Natural killer cell treated with Interleukin-12 subunit alpha and Interleukin-12 subunit beta and Interleukin-15 and Interleukin-18, amount 100 ng/mL, for 72 hours (primary cell): ENCODE data around the gene CRLF2. TPM values are rescaled to one million over a fixed set of nuclear protein-coding genes. Genes with fewer than 3 reads are reported as not detected.
"Not testable (repeated sequence)": the region's sequence is repeated elsewhere in the genome, so short reads cannot be mapped to it uniquely, and the experiment has no call there.

ENCODE experiments used
- ATAC-seq, 2 donors: fragments of 150-1000 bp; cut with Tn5 transposase in 1 of 2; sonication (Bioruptor Pico), chemical (Tn5 transposase) in 1 of 2; 2 replicates each; pipeline ENCODE4 v1.10.0; 2021
- DNase-seq: peaks from one replicate; pipeline ENCODE4 v3.0.0; 2022; ENCODE audit warnings: low spot score
- H3K27ac Mint-ChIP-seq, 2 donors: 1 replicate in 1 of 2; 2 replicates in 1 of 2; pipeline ENCODE4 v1.8.0; 2022; ENCODE audit warnings: mixed read lengths in 2 of 2, mild to moderate bottlenecking in 1 of 2, moderate library complexity in 1 of 2
- H3K27me3 Mint-ChIP-seq, 2 donors: 1 replicate in 1 of 2; 2 replicates in 1 of 2; pipeline ENCODE4 v1.8.0; 2022; ENCODE audit warnings: mixed read lengths in 2 of 2
- H3K36me3 Mint-ChIP-seq: one replicate; pipeline ENCODE4 v1.8.0; 2022; ENCODE audit warnings: mixed read lengths
- H3K4me1 Mint-ChIP-seq, 2 donors: 1 replicate in 1 of 2; 2 replicates in 1 of 2; pipeline ENCODE4 v1.8.0; 2022; ENCODE audit warnings: low read depth in 2 of 2, mixed read lengths in 2 of 2, mild to moderate bottlenecking in 1 of 2
- H3K4me3 Mint-ChIP-seq: one replicate; pipeline ENCODE4 v1.8.0; 2022; ENCODE audit warnings: mixed read lengths
- H3K9me3 Mint-ChIP-seq: 2 replicates; pipeline ENCODE4 v1.8.0; 2022; ENCODE audit warnings: mixed read lengths
- total RNA-seq, 2 donors: library from RNA; stranded (reverse); gene quantifications; one replicate each; pipeline ENCODE4 v1.2.3, GENCODE V29; 2022

CRLF2 gene, protein sequence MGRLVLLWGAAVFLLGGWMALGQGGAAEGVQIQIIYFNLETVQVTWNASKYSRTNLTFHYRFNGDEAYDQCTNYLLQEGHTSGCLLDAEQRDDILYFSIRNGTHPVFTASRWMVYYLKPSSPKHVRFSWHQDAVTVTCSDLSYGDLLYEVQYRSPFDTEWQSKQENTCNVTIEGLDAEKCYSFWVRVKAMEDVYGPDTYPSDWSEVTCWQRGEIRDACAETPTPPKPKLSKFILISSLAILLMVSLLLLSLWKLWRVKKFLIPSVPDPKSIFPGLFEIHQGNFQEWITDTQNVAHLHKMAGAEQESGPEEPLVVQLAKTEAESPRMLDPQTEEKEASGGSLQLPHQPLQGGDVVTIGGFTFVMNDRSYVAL
- total RNA-seq, result 1 to 10 TPM in 1 of 2 donors, not detected in 1; 2.3 TPM

DNA sequence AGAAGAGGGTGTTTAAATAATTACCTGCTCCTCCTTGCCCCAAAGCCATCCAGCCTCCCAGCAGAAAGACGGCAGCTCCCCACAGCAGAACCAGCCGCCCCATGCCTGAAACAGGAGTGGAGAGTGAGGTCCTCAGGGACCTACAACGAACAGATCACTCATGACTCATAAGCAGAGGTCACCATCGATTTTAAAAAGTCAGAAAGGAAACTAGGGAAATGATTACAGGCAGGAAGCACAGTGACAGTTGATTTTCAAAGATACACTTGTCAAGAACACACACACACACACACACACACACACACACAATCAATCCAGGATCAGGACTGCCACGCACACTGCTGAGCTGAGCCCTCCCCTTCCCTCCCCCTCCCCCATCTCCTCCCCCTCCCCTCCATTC is at the start of gene CRLF2:
Gene CRLF2, minus strand, starts transcription at position 118 of the 400 bp plus-strand sequence. Its CDS starts 15 bp downstream, at position 103.
- peak; percentile 57 to 74 for ATAC-seq
- no peaks in the 10 kb centered on the region for H3K36me3 Mint-ChIP-seq
- H3K4me3 Mint-ChIP-seq, result peak within 1 kb of the TSS; percentile 66
- peaks cover 13 to 30% of the 10 kb centered on the region in 2 donors for H3K4me1 Mint-ChIP-seq
- peaks cover 5% of the 10 kb centered on the region for H3K9me3 Mint-ChIP-seq
- H3K27ac Mint-ChIP-seq, result no peak within 1 kb of the TSS
- no peak for DNase-seq
- peaks cover 21 to 24% of the 10 kb centered on the region in 2 donors for H3K27me3 Mint-ChIP-seq

DNA sequence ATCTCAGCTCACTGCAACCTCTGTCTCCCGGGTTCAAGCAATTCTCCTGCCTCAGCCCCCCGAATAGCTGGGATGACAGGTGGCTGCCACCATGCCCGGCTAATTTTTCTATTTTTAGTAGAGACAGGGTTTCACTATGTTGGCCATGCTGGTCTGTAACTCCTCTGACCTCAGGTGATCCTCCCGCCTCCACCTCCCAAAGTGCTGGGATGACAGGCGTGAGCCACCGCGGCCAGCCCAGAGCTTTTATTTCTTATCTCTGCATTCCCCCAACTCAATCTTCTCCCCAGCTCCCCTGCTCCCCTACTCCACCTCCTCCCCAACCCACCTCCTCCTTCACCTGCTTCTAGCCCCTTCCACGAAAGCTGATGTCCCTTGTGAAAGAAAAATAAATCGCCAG is 49.3 kb upstream of the CRLF2 start:
- H3K4me3 Mint-ChIP-seq, H3K4me1 Mint-ChIP-seq, H3K27ac Mint-ChIP-seq, H3K27me3 Mint-ChIP-seq, H3K9me3 Mint-ChIP-seq, ATAC-seq, H3K36me3 Mint-ChIP-seq, DNase-seq: not testable (repeated sequence)

DNA sequence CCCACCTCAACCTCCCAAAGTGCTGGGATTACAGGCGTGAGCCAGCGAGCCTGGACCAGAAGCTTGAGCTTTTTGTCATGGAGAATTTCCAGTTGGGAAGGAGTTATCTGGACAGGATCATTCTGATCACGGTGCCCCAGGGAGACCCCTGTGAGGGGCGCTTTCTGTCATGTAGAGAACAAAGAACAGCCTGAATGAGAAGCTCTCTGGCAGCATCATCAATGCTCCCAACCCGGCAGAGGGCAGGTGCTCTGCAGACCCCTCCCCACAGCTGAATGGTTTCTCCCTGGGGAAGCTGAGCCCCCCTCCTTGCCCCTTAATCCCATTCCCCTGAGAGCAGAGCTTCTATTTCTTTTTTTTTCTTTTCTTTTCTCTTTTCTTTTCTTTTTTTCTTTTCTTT is 48.8 kb upstream of the CRLF2 start:
- no peak overlapping the region for H3K27ac Mint-ChIP-seq
- no peaks in the 10 kb centered on the region for H3K27me3 Mint-ChIP-seq
- H3K4me1 Mint-ChIP-seq, result no peaks in the 10 kb centered on the region
- ATAC-seq (no peak), DNase-seq (no peak)
- no peaks in the 10 kb centered on the region for H3K36me3 Mint-ChIP-seq
- H3K4me3 Mint-ChIP-seq, result no peak overlapping the region
- no peaks in the 10 kb centered on the region for H3K9me3 Mint-ChIP-seq

DNA sequence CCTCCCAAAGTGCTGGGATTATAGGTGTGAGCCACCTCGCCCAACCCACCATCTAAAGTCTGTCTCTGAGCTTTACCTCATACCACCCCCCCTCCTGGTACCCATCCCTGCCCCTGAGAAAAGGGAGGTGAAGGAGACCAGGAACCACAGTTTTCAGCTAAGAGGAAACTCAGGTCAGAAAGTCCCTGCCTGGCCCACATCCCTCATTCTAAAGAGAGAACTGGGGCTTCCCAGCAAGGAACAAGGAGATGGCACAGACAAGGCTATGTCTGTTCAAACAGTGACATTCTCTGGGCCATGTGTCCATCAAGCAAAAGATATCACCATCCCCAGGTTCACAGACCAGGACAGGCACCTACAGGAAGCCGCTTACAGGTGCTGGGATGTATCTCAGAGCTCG is 40.4 kb upstream of the CRLF2 start:
- H3K4me1 Mint-ChIP-seq, result peaks cover 10 to 13% of the 10 kb centered on the region in 2 donors
- H3K9me3 Mint-ChIP-seq, result no peaks in the 10 kb centered on the region
- H3K27me3 Mint-ChIP-seq, result peaks cover 0 to 2% of the 10 kb centered on the region in 2 donors
- H3K27ac Mint-ChIP-seq, result no peak overlapping the region
- no peaks in the 10 kb centered on the region for H3K36me3 Mint-ChIP-seq
- DNase-seq (no peak), ATAC-seq (no peak)
- no peak overlapping the region for H3K4me3 Mint-ChIP-seq

DNA sequence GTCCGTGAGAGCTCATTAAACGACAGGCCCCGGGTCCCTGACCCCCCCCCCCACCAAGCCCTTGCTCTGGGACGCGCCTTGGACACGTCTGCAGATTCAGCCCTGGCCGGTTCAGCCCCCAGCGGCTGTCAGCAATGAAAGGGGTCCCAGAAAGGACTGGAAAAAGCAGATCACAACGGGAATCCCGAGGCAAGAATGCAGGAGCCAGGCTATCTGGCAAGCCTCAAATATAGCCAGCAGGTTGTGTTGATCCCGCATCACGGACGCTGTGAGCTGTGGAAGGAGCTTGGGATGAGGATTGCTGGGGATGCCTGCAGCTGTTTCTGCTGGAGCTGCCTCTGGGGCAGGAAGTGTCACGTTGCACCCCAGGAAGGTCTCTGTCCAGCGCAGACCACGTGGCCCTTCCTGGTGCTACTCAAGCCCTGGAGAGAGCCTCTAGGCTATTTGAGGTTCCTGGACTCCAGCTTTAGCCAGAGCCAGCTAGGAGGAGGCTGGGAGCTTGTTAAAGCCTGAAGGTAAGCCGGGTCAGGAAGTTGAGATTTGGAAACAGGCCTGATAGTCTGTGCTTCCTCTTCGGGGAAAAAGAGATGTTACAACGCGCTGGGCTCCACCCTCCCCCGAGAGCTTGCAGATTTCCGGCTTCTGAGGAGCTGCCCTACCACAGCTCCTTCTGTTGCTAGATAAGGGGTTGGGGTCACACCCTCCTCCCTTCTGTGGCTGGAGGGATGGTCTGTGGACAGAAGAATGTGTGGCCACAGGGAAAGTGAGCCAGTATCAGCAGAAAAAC is 36.8 kb upstream of the CRLF2 start:
- H3K27ac Mint-ChIP-seq, result peak overlapping the region; percentile 81 to 86
- H3K4me1 Mint-ChIP-seq, result peaks cover 13 to 17% of the 10 kb centered on the region in 2 donors
- peaks cover 0 to 3% of the 10 kb centered on the region in 2 donors for H3K27me3 Mint-ChIP-seq
- H3K9me3 Mint-ChIP-seq, result no peaks in the 10 kb centered on the region
- H3K36me3 Mint-ChIP-seq, result no peaks in the 10 kb centered on the region
- H3K4me3 Mint-ChIP-seq, result peak overlapping the region; percentile 58
- ATAC-seq, result peak; percentile 89 to 92
- DNase-seq, result peak; percentile 80

DNA sequence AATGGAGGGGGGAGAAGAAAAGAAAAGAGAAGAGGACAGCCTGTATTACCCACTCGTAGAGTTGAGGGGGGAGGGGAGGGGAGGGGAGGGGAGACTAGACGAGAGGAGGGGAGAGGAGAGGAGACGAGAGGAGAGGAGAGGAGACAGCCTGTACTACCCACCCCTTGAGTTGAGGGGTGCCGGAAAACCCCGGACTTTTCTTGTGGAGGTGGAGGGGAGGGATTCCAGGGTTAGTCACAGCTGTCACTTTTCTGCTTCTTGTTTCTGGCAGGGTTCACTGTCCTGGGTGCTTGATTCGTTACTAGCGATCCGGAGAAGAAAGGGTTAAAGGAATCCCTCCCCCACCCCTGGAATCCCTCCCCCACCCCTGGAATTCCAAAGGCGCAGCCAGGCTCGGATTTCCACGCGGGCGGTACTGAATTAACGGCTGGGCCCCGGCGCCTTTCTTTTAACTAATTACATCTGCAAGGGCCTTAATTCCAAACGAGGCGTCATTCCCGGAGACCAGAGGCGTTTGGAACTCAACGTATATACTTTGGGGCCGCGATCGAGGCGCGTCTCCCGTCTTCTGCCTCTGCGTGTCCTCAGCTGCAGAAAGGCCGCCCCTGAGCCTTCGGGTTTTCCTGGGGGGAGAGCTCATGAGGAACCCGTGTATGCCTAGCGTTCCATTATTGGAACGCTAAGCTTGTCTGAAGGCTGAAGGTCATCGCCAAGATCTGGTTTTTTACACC is 36.0 kb upstream of the CRLF2 start:
- Mint-ChIP-seq H3K36me3 (no peaks in the 10 kb centered on the region), H3K9me3 (no peaks in the 10 kb centered on the region), H3K27me3 (peaks cover 0 to 4% of the 10 kb centered on the region in 2 donors), H3K4me3 (peak overlapping the region; percentile 58), H3K4me1 (peaks cover 18 to 21% of the 10 kb centered on the region in 2 donors), H3K27ac (peak overlapping the region; percentile 81 to 86)
- no peak for ATAC-seq
- DNase-seq, result no peak

DNA sequence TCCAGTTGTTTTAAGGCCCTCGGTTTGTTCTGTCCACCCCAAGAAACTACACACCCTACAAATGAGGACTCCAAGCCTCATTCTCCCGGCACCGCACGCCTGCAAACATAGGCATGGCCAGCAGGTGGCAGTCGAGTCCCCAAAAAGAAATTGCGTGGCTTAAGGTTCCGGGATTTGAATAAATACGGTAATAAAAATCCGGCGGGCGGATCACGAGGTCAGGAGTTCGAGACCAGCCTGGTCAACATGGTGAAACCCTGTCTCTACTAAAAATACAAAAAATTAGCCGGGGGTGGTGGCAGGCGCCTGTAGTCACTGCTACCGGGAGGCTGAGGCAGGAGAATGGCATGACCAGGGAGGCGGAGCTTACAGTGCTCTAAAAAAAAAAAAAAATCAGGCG is 34.4 kb upstream of the CRLF2 start:
- ATAC-seq (peak; percentile 60 to 71), DNase-seq (peak; percentile 71)
- Mint-ChIP-seq H3K27ac (peak overlapping the region; percentile 57 to 84), H3K27me3 (peaks cover 0 to 4% of the 10 kb centered on the region in 2 donors), H3K9me3 (no peaks in the 10 kb centered on the region), H3K4me1 (peaks cover 18 to 21% of the 10 kb centered on the region in 2 donors), H3K36me3 (no peaks in the 10 kb centered on the region), H3K4me3 (peak overlapping the region; percentile 36)

DNA sequence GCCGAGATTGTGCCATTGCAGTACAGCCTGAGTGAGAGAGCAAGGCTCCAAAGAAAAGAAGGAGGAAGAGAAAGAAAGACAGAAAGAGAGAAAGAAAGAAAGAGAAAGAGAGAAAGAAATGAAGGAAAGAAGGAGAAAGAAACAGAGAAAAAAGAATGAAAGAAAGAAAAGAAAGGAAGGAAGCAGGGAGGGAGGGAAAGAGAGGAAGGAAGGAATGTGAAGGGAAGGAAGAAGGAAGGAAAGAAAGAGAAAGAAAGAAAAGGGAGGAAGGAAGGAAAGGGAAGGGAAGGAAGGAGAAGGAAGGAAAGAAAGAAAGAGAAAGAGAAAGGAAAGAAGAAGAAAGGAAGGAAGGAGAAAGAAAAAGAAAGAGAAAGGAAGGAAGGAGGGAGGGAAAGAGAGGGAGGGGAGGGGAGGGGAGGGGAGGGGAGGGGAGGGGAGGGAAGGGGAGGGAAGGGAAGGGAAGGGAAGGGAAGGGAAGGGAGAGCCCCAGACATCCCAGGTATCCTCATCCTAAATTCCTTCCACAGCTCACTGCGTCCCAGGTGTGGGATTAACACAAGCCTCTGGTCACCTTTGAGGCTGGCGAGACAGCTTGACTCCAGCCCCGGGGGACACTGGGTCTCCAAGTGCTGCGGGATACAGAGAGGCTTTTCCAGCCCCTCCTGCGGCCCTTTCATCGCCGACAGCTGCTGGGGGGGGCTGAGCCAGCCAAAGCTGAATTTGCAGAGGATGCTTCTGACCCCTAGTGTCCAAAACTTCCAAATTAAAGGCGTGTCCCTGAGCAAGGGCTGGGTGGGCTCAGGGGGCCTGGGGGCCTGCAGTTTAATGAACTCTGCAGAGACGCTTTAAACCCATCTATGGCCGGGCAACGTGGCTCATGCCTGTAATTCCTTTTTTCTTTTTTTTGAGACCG is 32.0 kb upstream of the CRLF2 start:
- Mint-ChIP-seq H3K27ac (peak overlapping the region in 1 of 2 donors; percentile 81), H3K4me3 (no peak overlapping the region), H3K4me1 (peaks cover 7 to 16% of the 10 kb centered on the region in 2 donors), H3K9me3 (no peaks in the 10 kb centered on the region), H3K36me3 (no peaks in the 10 kb centered on the region), H3K27me3 (peaks cover 0 to 4% of the 10 kb centered on the region in 2 donors)
- DNase-seq (no peak), ATAC-seq (no peak)

DNA sequence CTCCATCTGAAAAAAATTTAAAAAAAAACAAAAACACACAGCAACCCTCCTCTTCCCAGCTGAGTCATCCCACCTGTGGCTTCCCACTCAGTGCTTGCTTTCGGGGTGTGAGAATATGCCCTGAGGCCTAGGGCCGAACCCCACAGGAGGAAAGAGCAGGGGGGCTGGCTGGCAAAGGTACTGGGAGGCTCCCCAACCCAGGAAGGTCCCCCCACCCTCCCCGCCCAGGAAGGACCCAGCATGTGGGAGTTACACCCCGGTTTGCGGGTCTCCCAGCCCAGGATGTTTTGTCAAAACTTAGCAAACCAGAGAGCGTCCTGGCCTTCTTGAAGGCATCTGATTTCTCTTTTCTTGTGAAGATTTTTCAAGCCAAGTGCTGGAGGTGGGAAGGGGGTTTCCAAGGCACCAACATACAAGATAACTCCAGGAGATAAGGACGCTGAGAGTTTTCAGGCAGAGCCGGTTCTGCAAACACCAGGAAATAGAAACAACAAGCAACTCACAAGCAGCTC is 30.5 kb upstream of the CRLF2 start:
- no peak for DNase-seq
- peak; percentile 64 to 68 for ATAC-seq
- no peaks in the 10 kb centered on the region for H3K36me3 Mint-ChIP-seq
- peak overlapping the region in 1 of 2 donors; percentile 35 for H3K27ac Mint-ChIP-seq
- no peaks in the 10 kb centered on the region for H3K9me3 Mint-ChIP-seq
- peaks cover 6 to 11% of the 10 kb centered on the region in 2 donors for H3K4me1 Mint-ChIP-seq
- no peak overlapping the region for H3K4me3 Mint-ChIP-seq
- H3K27me3 Mint-ChIP-seq, result peaks cover 0 to 4% of the 10 kb centered on the region in 2 donors

DNA sequence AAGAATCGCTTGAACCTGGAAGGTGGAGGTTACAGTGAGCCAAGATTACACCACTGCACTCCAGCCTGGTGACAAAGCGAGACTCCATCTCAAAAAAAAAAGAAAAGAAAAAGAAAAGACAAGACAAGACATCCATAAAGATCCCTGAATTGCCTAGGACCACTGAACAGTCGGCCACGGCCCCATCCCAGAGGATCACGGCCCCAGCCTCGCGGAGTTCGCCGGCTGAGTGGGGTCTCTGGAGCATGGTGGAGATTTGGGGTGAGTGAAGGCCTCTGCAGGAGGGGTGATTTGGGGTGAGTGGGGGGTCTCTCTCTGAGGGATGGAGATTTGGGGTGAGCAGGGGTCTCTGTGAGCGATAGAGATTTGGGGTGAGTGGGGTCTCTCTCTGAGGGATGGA is 28.1 kb upstream of the CRLF2 start:
- not testable (repeated sequence) for H3K27ac Mint-ChIP-seq, H3K4me1 Mint-ChIP-seq, ATAC-seq, H3K4me3 Mint-ChIP-seq, H3K9me3 Mint-ChIP-seq, H3K27me3 Mint-ChIP-seq, DNase-seq, H3K36me3 Mint-ChIP-seq

DNA sequence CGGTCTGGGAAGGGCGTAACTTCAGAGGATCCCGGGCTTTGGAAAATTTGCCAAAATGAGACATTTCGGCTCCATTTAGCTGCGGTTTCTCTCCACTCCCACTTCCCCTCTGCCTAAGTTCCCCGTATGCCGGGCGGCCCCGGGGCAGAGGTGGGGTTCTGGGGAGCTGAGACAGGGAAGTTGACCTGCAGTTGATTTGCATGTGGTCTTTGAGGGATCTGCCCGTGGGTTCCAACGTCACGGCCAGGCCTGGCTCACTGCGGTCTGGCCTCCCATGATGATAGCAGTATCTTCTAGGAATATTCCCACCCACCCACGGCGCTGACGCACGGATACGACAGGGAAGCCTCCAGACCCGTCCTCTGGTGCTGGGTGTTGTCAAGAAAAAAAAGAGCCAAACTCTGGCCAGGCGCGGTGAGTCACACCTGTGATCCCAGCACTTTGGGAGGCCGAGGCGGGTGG is 27.3 kb upstream of the CRLF2 start:
- Mint-ChIP-seq H3K4me1 (peaks cover 5 to 6% of the 10 kb centered on the region in 2 donors), H3K36me3 (no peaks in the 10 kb centered on the region), H3K4me3 (no peak overlapping the region), H3K27me3 (peaks cover 0 to 4% of the 10 kb centered on the region in 2 donors), H3K9me3 (no peaks in the 10 kb centered on the region), H3K27ac (no peak overlapping the region)
- ATAC-seq, result peak; percentile 70 to 76
- no peak for DNase-seq

DNA sequence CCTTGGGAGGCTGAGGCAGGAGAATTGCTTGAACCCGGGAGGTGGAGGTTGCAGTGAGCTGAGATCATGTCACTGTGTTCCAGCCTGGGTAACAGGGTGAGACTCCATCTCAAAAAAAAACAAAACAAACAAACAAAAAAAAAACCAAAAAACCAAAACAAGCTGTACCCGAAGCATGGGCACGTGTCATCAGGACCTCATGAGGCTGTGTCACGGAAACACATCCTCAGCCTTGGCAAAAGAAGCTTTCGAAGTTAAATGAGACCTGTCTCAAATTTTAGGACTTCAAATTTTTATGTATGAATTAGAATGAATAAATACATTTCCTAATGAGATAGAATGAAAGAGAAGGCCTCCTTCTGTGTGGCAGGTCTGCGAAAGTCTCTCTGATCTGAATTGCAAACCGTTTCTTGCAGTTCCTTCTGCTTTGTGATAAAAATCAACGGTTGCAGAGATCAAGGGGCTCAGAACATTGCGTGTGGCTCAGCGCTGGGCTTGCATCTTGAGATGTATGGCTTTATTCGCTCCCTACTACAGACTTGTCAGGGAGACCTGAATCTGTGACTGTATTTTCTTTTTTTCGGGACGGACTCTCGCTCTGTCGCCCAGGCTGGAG is 19.5 kb upstream of the CRLF2 start:
- no peak for DNase-seq
- no peak overlapping the region for H3K4me3 Mint-ChIP-seq
- H3K9me3 Mint-ChIP-seq, result peaks cover 4% of the 10 kb centered on the region
- no peak for ATAC-seq
- H3K36me3 Mint-ChIP-seq, result no peaks in the 10 kb centered on the region
- H3K4me1 Mint-ChIP-seq, result no peaks in the 10 kb centered on the region
- H3K27me3 Mint-ChIP-seq, result peaks cover 6 to 10% of the 10 kb centered on the region in 2 donors
- H3K27ac Mint-ChIP-seq, result no peak overlapping the region
